Muscle of back (tissue), 11 donors: ENCODE measurements around the gene CCDC196. TPM values are rescaled to one million over a fixed set of nuclear protein-coding genes. Genes with fewer than 3 reads are reported as not detected.
"Not testable (repeated sequence)": the region's sequence is repeated elsewhere in the genome, so short reads cannot be mapped to it uniquely, and the experiment has no call there.

Source experiments
- DNase-seq, 3 donors: peaks; one replicate each; pipeline versions ENCODE4 v3.0.0 to v3.0.0-alpha.2; 2013
- polyA plus RNA-seq, 10 donors: library from polyadenylated mRNA; unstranded; fragments of 120-200 nt; gene quantifications; one replicate each; pipeline ENCODE4 v1.2.1, GENCODE V29; 2013; ENCODE audit not compliant: insufficient read length in 10 of 10

The CCDC196 gene
- polyA plus RNA-seq, 10 donors = 0.08 TPM; not detected in 9

DNA sequence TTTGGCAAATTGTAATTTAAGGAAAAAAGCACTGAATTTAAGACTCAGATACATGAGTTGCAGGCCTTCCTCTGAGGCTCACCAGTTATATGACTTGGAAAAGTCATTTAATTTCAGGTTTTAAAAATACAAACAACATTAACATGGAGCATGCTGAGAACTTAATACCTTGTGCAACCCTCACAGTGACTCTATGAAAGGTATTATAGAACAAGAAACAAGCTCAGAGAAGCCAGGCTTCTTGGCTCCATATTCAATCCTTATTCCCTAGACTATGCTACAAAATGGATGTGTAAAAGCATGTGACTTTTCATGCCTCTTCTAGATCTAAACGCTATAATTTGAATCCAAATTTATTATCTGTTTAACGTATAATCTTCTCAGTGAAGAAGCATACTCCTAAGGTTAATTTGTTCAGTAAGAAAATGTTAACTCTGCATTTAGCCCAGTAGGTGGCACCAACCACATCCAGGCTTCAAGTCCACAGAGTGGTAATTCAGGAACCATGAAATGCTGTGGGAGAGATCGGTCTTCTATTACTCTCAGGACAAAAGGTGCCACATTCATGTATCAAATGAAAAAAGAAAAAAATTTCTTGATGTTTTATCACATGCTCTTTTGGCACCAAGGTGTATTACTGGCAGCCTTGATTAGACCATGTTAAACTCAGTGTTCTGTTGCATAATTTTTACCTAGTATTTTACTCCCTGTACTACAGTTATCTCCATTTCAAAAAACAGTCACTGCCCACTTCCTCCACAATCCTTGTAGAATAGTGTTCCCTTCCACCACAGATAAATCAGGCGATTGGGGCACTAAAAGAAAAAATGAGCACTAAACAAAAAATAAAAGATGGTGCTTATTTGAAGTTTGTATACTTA, 9.3 kb downstream of the CCDC196 start:
- DNase-seq = peak; percentile 48 to 76 (median 61)

DNA sequence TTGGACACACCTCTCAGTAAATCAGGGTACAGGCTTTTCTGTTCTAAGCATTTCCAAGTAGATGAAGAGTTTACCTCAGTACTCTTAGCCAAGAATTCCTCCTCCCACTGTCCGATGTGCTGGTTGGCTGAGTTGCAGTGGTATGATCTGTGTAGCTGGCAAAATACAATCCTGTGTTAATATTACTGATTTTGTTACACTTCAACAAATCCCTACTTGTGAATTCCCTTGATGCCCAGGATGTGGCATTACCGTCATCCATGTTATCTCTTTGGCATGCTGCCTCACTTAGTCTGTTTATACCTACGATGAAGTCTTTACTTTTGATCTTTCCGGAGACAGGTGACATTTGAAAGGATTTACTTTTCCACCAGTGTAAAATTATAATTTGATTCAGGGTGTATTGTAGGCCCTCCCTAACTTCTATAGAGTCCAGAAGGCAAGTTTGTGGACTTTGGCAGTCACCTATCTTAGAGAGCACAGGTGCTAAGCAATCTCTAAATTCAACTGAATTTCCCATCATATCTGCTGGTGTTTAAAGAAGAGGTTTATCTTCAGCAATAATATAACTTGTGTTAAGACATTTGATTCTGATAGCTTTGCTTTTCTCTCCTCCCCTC, 10.1 kb downstream of the CCDC196 start:
- DNase-seq = no peak

DNA sequence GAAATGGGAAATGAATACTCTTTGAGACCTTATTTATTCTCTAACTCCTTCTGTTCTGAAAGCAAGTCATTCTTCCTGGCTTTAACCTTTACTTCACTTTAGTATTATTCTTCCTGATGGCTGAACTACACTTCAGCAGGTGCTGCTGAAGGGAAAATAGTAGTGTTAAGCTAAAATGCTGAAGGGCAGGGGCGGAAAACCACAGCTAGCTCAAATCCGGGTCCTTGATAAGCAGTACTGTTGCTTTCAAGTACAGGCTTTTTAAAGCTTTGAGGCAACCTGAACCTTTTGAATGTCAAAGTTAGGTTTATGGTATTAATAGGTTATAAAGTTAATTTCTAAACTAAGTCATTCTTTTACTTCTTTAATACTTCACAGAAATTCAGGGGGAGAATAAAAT, 10.7 kb downstream of the CCDC196 start:
- no peak for DNase-seq

DNA sequence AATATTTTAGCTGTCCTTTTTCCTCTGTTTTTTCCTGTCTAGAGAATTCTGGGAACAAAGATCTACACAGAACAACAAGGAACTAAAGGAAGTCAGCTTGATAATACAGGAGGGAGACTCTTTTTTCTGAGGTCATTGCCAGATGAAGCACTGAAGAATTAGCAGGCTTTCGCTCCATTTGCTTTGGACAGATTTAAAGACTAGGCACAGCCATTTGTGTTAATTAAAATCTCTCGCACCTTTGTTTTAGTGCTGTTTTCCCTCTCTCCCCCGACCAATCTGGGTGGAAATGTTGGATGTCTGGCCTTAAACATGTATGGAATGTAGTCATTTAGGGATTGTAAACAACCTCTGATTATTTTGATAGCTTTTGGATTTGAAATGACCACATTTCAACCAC, 12.1 kb downstream of the CCDC196 start:
- DNase-seq = no peak

DNA sequence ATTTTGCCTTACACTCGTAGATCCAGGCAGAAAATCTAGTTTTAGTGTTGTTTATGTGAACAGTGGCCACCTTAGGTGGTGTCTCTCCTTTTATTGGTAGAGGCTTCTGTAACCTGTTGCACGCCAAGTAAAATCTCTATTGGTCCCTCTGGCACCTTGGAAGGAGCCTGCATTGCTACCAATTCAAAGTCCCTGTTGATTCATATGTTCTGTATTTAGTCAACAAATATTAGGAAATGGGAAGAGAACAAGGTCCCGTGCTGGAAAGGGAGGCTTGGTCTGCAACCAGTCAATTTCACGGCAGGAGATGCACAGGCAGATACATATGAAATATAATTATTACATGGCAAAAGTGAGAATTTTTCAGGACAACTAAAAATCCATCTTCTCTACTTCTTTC, 15.4 kb downstream of the CCDC196 start:
- no peak for DNase-seq

DNA sequence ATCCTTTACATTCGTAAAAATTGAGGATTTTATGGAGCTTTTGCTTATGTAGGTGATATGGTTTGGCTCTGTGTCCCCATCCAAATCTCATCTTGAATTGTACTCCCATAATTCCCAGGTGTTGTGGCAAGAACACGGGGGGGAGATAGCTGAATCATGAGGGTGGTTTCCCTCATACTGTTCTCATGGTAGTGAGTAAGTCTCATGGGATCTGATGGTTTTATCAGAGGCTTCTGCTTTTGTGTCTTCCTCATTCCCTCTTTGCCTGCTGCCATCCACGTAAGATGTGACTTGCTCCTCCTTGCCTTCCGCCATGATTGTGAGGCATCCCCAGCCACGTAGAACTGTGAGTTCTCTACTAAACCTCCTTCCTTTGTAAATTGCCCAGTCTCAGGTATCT, 16.7 kb downstream of the CCDC196 start:
- not testable (repeated sequence) for DNase-seq

DNA sequence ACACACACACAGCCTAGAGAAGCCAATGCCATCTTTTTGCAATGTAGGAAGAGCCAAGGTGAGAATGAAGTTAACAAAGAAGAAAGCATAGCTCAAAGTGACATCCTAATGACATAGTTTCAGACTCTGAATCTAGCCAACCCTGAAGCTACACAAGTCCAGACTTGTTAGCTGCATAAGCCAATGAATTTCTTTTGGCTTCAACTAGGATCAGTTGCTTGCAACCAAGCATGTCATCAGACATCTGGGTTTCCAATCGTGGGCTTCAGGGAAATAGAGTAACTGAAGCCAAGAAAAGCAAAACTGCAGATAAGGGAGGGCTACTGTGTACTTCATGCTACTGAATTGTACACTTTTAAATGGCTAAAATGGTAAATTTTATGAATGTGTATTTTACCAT, 17.4 kb downstream of the CCDC196 start:
- no peak for DNase-seq

DNA sequence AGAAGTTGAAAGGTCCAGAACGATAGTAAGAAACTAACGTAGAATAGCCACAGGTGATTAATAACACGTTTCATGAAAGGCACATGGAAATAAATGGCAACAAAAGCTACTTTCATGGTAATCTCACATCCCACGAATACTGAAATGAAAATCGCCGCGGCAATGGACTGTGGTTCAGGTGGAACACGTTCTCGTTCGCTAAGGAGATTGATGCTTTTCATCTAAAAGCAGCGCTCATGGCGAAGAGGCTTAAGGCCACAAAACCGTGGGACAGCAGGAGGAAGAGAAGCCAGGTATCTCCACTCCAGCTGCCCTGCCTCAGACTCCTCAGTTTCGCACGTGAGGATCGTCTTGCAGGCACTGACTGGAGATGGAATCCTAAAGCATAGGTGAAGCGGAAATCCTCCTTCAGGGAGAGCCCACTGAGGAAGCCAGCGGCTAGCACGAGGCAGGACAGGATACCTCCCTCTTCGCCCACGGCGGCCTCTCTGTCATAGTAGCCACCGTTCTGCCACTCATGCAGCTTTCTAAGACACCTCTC, 21.1 kb downstream of the CCDC196 start:
- DNase-seq = no peak

DNA sequence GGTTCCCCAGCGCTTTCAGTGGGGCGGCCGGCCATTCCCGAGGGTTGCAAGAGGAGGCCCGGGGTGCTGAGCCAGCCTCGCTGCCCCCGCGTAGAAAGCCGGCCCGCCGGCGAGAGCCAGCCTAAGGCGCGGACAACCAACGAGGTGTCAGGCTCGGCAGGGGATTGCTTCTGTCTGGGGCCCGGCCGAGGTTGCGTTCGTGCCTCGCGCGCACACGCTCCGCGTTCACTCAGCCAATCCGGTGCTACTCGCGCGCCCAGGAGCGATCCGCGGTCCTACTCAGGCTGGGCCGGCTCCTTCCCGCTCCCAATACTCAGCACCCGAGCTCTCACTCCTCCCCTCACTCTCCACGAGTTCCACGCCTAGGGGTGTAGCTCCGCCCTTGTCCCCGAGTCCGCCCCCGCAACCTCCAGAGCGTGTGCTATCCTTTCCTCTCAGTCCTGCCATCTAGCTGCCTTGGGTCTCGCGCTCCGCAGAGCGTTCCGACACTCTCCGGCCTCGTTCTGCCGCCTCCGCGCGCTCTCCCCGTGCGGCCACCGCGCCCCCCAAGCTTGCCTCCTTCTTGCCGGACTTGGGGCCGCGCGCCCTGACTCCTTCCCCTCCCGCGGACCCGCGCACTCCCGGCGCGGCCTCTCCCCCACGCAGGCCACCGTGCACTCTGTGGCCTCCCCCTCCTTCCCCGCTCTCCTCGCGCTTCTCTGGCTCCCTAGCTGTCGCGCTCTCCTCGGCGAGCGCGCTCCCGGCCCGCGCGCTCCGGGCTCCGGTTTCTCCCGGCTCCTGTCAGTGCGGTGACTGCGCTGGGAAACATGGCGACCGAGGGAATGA, 21.8 kb downstream of the CCDC196 start, which contains the start of gene GPHN:
GPHN (plus strand) TSS at position 426 of the 825 bp plus-strand sequence.
- peak; percentile 96 to 99 (median 97) for DNase-seq

DNA sequence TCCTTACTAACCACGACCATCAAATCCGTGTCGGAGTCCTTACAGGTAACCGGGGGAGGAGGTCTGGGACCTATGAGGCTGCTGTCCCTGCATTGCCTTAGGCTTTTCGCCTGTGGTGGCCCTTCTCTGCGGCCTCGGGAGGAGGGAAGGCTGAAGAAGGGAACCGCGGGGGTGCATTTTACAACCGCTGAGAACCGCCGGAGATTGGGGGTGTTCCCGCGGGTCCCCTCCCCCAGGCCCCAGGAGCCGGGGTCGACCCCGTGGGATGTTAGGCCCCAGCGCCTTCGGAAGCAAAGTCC, 22.3 kb downstream of the CCDC196 start:
- DNase-seq = no peak

DNA sequence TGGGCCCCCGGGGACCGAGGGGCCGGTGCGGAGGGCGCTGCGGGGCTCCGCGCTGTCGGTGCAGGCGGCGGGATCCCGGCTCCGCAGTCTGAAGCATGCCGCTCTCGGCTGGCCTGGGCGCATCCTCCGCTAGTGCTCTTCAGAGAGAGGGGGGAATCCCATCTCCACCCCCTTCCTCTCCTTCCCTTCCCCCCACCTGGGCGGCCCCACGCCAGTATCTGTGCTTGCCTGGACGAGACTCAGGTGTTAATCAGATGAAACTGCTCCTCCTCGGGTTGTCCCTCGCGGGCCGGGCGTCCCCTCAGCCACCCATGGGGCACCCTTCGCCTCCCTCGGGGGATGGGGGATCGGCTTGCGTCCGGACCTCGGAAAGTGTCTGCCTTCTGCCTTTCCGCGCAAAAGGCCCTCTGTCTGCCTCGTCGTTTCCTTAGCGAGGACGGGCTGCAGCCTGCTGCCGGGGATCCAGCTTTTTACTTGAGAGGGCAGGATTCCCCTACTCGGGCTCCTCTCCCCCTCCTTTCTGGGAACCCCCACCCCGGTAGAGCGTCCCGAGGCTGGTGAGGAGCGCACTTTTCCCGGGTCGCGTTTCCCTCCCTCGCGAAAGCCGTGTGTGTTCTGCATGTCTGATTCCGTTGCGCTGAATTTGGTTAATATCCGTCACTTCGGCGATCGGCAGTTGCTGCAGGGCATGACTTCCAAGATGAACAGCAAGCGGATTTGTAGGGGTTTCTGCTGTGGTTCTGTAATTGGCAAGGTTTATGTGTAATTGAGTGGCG, 22.9 kb downstream of the CCDC196 start:
- DNase-seq = peak; percentile 11 to 76 (median 36)

DNA sequence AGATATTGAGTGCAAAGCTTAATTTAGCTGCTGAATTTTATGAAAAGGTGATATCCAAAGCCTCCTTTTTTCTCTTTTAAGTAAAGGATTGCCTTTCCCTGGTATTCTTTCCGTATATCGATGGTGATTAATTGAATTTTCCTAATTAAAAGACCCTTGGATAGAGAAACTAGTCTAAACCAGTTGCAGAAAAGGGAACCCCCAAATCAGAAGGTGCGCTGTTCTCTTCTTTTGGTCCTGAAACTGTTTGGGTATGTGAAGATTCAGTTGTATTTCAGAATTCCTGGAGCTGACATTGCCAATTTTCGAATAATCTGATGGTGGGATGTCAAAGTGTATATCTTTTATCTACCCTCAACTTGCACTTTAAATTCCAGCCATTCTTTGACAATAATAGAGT, 23.7 kb downstream of the CCDC196 start:
- peak in 1 of 3 donors; percentile 15 for DNase-seq

DNA sequence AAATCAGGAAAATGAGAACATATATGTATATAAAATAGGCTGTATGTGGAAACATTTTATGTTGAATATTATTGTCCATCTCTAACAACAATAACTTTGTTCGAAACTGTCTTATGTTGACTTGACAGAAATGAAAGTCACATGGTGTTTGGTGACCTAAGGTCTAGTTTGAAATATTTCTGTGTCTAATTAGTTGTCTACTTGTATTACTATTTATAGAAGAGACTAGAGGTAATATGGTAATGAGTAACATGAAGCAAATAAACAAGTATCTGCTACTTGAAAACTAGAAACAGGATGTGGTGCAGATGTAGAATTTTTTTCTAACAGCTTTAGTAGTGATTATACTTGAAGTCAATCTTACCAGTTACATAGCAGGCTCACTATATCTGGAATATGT, 25.7 kb downstream of the CCDC196 start:
- DNase-seq = no peak

DNA sequence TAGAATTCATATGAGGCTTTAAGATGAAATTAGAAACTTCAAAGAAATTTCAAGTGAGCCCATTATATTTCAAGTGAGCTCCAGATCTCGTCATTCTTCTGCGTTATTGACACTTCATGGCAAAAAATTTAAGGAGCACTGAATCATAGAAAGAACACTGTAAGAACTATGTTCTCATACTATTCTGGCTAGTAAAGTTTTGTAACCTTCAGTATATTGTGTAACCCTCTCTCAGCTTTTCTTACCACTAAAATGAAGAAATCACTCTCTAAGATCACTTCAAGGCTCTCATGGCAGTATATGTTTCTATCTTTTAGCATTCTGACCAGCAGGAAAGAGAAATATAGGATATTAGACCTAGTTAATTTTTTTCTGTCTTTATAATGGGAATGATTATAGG, 28.0 kb downstream of the CCDC196 start:
- DNase-seq = no peak

DNA sequence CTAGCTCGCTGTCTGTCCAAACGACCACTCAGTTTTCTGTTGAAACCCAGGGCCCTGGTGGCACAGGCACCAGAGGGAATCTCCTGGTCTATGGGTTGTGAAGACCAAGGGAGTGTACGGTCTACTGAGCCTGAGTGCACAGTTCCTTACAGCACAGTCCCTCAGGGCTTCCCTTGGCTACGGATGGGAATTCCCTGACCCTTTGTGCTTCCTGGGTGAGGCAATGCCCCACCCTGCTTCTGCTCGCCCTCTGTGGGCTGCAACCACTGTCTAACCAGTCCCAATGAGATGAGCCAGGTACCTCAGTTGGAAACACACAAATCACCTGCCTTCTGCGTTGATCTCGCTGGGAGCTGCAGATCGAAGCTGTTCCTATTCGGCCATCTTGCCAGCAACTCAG, 44.4 kb downstream of the CCDC196 start:
- no peak for DNase-seq

DNA sequence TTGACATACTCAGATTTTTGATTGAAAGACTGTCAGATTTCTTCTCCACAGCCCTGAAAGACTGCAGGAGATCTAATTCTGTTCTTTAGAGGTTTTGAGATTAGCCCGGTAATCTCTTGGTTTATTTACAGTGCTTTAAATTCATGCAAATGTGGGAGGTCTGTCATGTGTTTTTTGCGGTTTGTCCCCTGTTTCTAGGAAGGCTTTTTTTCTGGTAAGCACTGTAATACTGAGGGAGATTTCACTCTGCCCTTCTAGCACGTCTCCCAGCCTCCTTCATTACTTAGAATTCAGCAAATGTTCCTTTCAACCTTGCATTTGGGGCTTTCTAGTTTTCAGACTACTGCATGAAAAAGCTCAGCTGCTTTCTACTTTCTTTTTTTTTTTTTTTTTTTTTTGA, 52.9 kb downstream of the CCDC196 start:
- no peak for DNase-seq

DNA sequence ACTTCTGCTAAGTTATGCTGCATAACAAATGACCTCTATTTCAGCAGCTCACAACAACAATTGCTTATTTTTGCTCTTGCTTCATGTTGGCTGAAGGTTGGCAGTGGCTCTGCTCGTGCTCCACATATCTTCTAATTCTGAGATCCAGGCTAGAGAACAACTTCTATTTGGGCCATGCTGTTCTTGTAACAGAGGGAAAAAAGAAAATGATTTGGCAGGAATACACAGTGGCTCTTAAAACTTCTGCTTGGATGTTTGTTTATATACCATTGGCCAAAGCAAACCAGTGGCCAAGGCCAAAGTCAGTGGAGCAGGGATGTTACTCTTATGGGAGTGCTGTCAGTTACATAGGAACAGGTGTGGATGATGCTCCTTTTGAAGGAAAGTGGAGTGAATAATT, 53.9 kb downstream of the CCDC196 start:
- peak in 1 of 3 donors; percentile 1 for DNase-seq

DNA sequence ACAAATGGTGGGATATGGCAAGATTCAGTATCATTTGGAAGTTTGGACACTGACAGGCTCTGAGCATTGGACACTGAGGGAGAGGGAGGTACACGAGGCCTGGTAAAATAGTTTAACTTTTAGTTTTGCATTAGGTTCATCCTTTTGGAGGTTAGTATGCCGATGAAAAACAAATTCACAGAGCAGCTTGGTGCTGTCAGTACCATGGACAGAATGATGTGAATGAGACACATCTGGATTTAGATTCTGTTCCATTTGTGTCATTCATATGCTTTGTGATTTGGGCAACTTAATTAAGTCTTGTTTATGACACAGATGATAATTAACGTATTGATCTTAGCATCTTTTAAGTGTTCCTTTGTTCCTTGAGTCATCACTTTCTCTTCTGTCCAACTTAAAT, 55.5 kb downstream of the CCDC196 start:
- no peak for DNase-seq

DNA sequence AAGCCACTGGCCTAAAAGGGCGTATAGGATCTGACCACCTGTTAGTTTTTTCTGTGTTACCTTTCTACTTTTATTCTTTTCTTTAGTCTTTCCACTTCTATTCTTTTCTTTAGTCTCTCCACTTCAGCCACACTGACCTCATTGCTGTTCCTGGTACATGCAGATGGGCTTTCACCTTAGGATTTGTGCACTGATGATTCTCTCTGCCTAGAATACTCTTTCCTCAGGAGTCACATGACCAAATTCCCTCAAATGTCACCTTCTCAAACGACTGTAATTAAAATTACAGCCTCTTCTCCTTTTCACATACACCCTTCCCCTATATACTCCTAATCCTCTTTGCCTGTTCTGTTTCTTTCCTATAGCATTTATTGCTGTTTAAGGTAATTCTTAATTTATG, 57.8 kb downstream of the CCDC196 start:
- DNase-seq = no peak

DNA sequence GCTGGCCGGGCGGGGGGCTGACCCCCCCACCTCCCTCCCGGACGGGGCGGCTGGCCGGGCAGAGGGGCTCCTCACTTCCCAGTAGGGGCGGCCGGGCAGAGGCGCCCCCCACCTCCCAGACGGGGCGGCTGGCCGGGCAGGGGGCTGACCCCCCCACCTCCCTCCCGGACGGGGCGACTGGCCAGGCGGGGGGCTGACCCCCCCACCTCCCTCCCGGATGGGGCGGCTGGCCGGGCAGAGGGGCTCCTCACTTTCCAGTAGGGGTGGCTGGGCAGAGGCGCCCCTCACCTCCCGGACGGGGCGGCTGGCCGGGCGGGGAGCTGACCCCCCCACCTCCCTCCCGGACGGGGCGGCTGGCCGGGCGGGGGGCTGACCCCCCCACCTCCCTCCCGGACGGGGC, 59.0 kb downstream of the CCDC196 start:
- DNase-seq = not testable (repeated sequence)

DNA sequence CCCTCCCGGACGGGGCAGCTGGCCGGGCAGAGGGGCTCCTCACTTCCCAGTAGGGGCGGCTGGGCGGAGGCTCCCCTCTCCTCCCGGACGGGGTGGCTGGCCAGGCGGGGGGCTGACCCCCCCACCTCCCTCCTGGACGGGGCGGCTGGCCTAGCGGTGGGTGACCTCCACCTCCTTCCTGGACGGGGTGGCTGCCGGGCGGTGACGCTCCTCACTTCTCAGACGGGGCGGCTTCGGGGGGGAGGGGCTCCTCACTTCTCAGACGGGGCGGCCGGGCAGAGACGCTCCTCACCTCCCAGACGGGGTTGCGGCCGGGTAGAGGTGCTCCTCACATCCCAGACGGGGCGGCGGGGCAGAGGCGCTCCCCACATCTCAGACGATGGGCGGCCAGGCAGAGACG, 59.6 kb downstream of the CCDC196 start:
- not testable (repeated sequence) for DNase-seq
